ENCODE measurements around the gene SLC1A4. TPM values are rescaled to one million over a fixed set of nuclear protein-coding genes. Genes with fewer than 3 reads are reported as not detected.

SLC1A4 gene
- total RNA-seq, 1 experiment from 2014 or later: 35.0 TPM

DNA sequence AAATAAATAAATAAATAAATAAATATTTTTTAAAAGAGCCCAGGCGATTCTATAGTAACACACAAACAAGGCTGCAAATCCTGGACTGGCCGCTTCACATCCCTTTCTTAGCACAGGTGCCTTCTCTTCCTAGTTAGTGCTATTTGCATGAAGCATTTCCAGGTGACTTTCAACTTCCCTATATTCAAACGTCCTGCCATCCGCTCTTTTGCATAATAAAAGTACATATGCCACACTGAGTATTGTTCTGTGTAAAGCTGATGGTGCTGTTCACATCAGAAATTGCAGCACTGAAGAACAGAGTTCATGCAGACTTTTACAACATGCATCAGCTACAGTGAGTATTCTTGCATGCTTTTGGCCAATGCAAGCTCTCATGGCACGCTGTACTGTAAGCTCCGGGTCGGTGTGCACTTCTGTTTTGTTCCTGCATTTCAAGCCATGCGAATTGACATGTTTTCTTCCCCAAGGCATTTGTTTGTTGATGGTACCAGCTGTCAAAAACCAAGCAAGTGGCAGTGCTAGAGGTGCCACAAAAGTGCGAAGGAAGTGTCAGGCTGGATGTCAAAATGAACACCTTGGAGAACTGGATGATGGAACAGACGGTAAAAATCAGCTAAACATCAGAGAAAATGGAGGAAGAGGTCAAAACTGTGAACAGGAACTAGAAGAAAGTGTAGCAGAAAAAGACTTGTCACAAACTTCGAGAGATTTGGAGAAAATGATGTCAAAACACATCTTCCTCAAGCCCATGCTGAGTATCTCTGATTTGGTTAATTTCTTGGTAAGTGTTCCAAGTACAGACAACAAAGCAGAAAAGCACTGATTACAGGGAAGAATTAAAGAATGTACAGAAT is 41.5 kb downstream of the SLC1A4 start:
- Histone ChIP-seq H3K9me3 (no peaks in the 10 kb centered on the region), H3K4me1 (peaks cover 25% of the 10 kb centered on the region), H3K27me3 (replicated peaks; ENCODE audit: control insufficient read depth, insufficient read depth, low read length) (no peaks in the 10 kb centered on the region), H3K36me3 (ENCODE audit: control insufficient read depth, insufficient read depth, low read length) (no peaks in the 10 kb centered on the region; the same call in 1 of the 2 replicates), H3K4me3 (ENCODE audit: low read depth, low read length) (no peak overlapping the region)
- intact Hi-C loops (cut with micrococcal nuclease; ENCODE audit: unreplicated experiment): loop anchor here (5.0 kb wide), 1 partner anchor 43 kb away; the partner anchor contains the start of gene SLC1A4
- ChIA-PET CTCF (interaction anchor here (1.0 to 1.1 kb wide), 2 partner anchors 34 to 113 kb away, joined by 4 to 5 read pairs; no protein-coding TSS in a partner anchor), POLR2A (no interaction called here)
- peak overlapping the region; percentile 70 for H3K27ac Mint-ChIP-seq (ENCODE audit: unreplicated experiment)
- TF ChIP-seq, protein P1, sequence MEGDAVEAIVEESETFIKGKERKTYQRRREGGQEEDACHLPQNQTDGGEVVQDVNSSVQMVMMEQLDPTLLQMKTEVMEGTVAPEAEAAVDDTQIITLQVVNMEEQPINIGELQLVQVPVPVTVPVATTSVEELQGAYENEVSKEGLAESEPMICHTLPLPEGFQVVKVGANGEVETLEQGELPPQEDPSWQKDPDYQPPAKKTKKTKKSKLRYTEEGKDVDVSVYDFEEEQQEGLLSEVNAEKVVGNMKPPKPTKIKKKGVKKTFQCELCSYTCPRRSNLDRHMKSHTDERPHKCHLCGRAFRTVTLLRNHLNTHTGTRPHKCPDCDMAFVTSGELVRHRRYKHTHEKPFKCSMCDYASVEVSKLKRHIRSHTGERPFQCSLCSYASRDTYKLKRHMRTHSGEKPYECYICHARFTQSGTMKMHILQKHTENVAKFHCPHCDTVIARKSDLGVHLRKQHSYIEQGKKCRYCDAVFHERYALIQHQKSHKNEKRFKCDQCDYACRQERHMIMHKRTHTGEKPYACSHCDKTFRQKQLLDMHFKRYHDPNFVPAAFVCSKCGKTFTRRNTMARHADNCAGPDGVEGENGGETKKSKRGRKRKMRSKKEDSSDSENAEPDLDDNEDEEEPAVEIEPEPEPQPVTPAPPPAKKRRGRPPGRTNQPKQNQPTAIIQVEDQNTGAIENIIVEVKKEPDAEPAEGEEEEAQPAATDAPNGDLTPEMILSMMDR (IDR thresholded peaks at IDR 0.05; ENCODE audit: insufficient read depth in 1 of 2, low read depth in 1 of 2, low read length in 1 of 2, severe bottlenecking in 1 of 2, unreplicated experiment in 1 of 2): no peak
- H3K9me3 Mint-ChIP-seq (ENCODE audit: unreplicated experiment): no peaks in the 10 kb centered on the region
- no TSS peak for BruUV-seq (replicated peaks)
- H3K36me3 Mint-ChIP-seq (ENCODE audit: insufficient read depth, unreplicated experiment): peaks cover 6% of the 10 kb centered on the region
- no peak overlapping the region for H3K4me3 Mint-ChIP-seq (ENCODE audit: unreplicated experiment)
- H3K27me3 Mint-ChIP-seq (ENCODE audit: insufficient read depth, unreplicated experiment): no peaks in the 10 kb centered on the region
- H3K4me1 Mint-ChIP-seq (ENCODE audit: low read depth, unreplicated experiment): peaks cover 22% of the 10 kb centered on the region
- no peak for DNase-seq

DNA sequence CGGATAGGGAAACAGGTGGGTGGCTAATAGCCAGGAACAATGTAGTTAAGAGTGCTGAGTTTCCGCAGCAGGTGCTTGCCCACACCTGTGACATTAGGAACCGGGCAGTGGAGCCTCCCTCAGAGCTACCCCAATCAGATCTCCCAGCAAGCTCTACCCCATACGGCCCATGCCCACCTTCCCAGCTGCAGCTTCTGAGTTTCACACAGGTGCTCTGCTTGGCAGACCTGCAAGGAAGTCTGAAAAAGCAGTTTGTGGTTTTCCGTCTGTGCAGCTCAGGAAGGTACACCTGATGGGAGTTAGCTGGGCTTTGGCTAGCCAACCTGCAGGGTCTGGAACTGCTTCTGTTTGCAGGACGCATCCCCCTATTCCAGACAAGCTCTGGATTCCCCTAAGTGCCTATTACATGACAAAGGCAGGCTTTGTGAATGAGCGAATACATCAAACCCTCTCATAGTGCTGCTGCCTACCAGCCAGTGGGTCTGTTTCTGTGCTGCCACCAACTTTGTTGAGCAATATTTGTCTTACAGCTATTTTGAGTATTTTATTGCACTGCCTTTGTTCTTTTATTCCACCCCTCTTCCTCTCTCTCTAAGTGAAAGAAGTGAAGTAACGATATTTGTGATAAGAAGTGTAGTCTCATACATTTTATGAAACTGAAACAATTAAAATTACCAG is 42.3 kb downstream of the SLC1A4 start:
- intact Hi-C loops (cut with micrococcal nuclease; ENCODE audit: unreplicated experiment): loop anchor here (5.0 kb wide), 1 partner anchor 44 kb away; the partner anchor contains the start of gene SLC1A4
- Mint-ChIP-seq H3K9me3 (ENCODE audit: unreplicated experiment) (no peaks in the 10 kb centered on the region), H3K27me3 (ENCODE audit: insufficient read depth, unreplicated experiment) (no peaks in the 10 kb centered on the region), H3K27ac (ENCODE audit: unreplicated experiment) (peak overlapping the region; percentile 70), H3K4me1 (ENCODE audit: low read depth, unreplicated experiment) (peaks cover 15% of the 10 kb centered on the region), H3K36me3 (ENCODE audit: insufficient read depth, unreplicated experiment) (peaks cover 6% of the 10 kb centered on the region), H3K4me3 (ENCODE audit: unreplicated experiment) (peak overlapping the region; percentile 49)
- Histone ChIP-seq H3K4me1 (peaks cover 17% of the 10 kb centered on the region), H3K36me3 (ENCODE audit: control insufficient read depth, insufficient read depth, low read length) (no peaks in the 10 kb centered on the region; the same call in 1 of the 2 replicates), H3K27me3 (replicated peaks; ENCODE audit: control insufficient read depth, insufficient read depth, low read length) (no peaks in the 10 kb centered on the region), H3K9me3 (no peaks in the 10 kb centered on the region), H3K4me3 (ENCODE audit: low read depth, low read length) (no peak overlapping the region)
- BruUV-seq (replicated peaks): no TSS peak
- CTCF ChIA-PET: interaction anchor here (1.0 to 1.1 kb wide), 2 partner anchors 35 to 114 kb away, joined by 4 to 5 read pairs; no protein-coding TSS in a partner anchor
- TF ChIP-seq, protein P1 (IDR thresholded peaks at IDR 0.05; ENCODE audit: insufficient read depth in 1 of 2, low read depth in 1 of 2, low read length in 1 of 2, severe bottlenecking in 1 of 2, unreplicated experiment in 1 of 2): no peak
- POLR2A ChIA-PET: interaction anchor here (0.6 to 0.7 kb wide), 2 partner anchors 25 to 114 kb away, joined by 3 to 6 read pairs; partner anchors contain the start of gene CEP68
- DNase-seq: peak in 1 of 2 experiments; percentile 34

Measured in Caco-2 (cell line).